Measurements from ENCODE around the gene SLC35F4.

GRCh38 chr14:57898837-57899572 lies 33.1 kb upstream of the SLC35F4 start:
- TF ChIP-seq CTCF (IDR thresholded peaks at IDR 0.05) (no peak), POLR2A (IDR thresholded peaks at IDR 0.05) (no peak)

Data from vagina (tissue), 2 donors.